Heart left ventricle (tissue), 16 donors: ENCODE measurements around the gene TM2D1. TPM values are rescaled to one million over a fixed set of nuclear protein-coding genes. Genes with fewer than 3 reads are reported as not detected.
"Not testable (repeated sequence)": the region's sequence is repeated elsewhere in the genome, so short reads cannot be mapped to it uniquely, and the experiment has no call there.

Source experiments
- ATAC-seq, 4 donors: fragments of 200-7000 bp; cut with Tn5 transposase; one replicate each; pipeline ENCODE4 v1.9.1; 2020 to 2022; ENCODE audit warnings: moderate library complexity in 4 of 4, mild to moderate bottlenecking in 3 of 4, moderate number of reproducible peaks in 1 of 4
- DNase-seq, 5 donors: peaks; one replicate each; pipeline ENCODE4 v3.0.0-alpha.2; 2020
- H3K27ac ChIP-seq, 12 donors: fragments of 200-600 bp; sonication (generic) in 4 of 12; one replicate each; pipeline versions ENCODE4 v1.5.0 to v1.8.0; 2016 to 2022; ENCODE audit warnings: mild to moderate bottlenecking in 2 of 12
- H3K27me3 ChIP-seq, 9 donors: fragments of 200-600 bp; sonication (generic) in 2 of 9; one replicate each; pipeline versions ENCODE4 v1.5.1 to v1.8.0; 2016 to 2022; ENCODE audit warnings: mild to moderate bottlenecking in 3 of 9
- H3K36me3 ChIP-seq, 9 donors: fragments of 200-600 bp; sonication (generic) in 2 of 9; one replicate each; pipeline versions ENCODE4 v1.5.0 to v1.8.0; 2018 to 2022; ENCODE audit warnings: mild to moderate bottlenecking in 2 of 9
- H3K4me1 ChIP-seq, 12 donors: fragments of 200-600 bp; sonication (generic) in 4 of 12; one replicate each; pipeline versions ENCODE4 v1.5.0 to v1.8.0; 2016 to 2022; ENCODE audit warnings: mild to moderate bottlenecking in 3 of 12
- H3K4me3 ChIP-seq, 12 donors: fragments of 200-600 bp; sonication (generic) in 4 of 12; one replicate each; pipeline versions ENCODE4 v1.5.0 to v1.8.0; 2017 to 2022; ENCODE audit warnings: mild to moderate bottlenecking in 9 of 12, moderate library complexity in 4 of 12
- H3K9me3 ChIP-seq, 12 donors: fragments of 200-600 bp; sonication (generic) in 4 of 12; one replicate each; pipeline versions ENCODE4 v1.5.0 to v1.8.0; 2016 to 2022; ENCODE audit warnings: mild to moderate bottlenecking in 1 of 12
- CTCF ChIP-seq, 12 donors: fragments of 200-600 bp; sonication (generic) in 4 of 12; IDR thresholded peaks; one replicate each; pipeline versions ENCODE4 v1.5.0 to v1.8.0; 2018 to 2022; ENCODE audit warnings: antibody characterized with exemption in 12 of 12, mild to moderate bottlenecking in 5 of 12
- POLR2A ChIP-seq, 2 donors: fragments of 450-650 bp; IDR thresholded peaks; one replicate each; pipeline ENCODE4 v1.6.1; 2017; ENCODE audit warnings: antibody characterized with exemption in 2 of 2, mild to moderate bottlenecking in 2 of 2, moderate library complexity in 2 of 2
- WGBS, 4 donors: extraction: QIAGEN DNeasy Blood & Tissue Kit in 2 of 4; methylation state at CpG; one replicate each; pipeline versions ENCODE4 v1.1.5 to v1.1.7; 2013 to 2018; 5-methylcytosine and 5-hydroxymethylcytosine counted together
- intact Hi-C, 10 donors: fragments of 100-400 bp; cut with DNase I; formaldehyde crosslinking; loops; one replicate each; pipeline versions ENCODE4 v1.11.1 to v1.14.2; 2022
- polyA plus RNA-seq, 2 donors: library from polyadenylated mRNA; stranded (reverse); fragments of 200-250 nt; gene quantifications; one replicate each; pipeline ENCODE4 v1.2.3, GENCODE V29; 2013
- total RNA-seq, 9 donors: library from RNA; depleted of rRNA in 2 of 9; stranded (reverse); fragments of >200 nt in 2 of 9; fragmentation: NEBNext Ultra II Directional in 3 of 9; extraction: Animal tissue kit (Norgen Biotek cat#: 25700) in 3 of 9; gene quantifications; one replicate each; pipeline versions ENCODE4 v1.1.0 to v1.2.4, GENCODE V29; 2016 to 2023
- donor health status: ischemic (EF 13 %, LVEDD 7.1; RV severe dilation, severe dysfunction).
- donor health status: healthy with polysubstance abuse.
- donor health status: DM: no; HTN: yes; CAD: no.
- donor health status: DM: no; HTN: no; CAD: no.
- donor health status: ischemic (EF 25% LVEDD 6.9; RV normal size, moderate dysfunction).
- donor health status: ischemic (EF 25% LVEDD 5.7; RV mildly dilated, moderate dysfunction).
- donor health status: healthy.
- donor health status: DM: yes; HTN: yes; CAD: no.
- donor health status: ischemic (EF 35%, LVEDD 5.7; RV mildly dilated, moderate dysfunction).
- donor health status: nonischemic (EF 11% LVEDD 7.7; RV severe dilation, severe dysfunction).
- donor health status: DM: yes; HTN: yes; CAD: no.
- donor health status: PGD.
- donor health status: ischemic (EF 29% LVEDD 5.4; RV normal size, mild dysfunction).
- donor health status: nonischemic (EF 23%, LVEDD 6.1; RV moderate dilation, normal function).

Gene TM2D1
- total and polyA plus RNA-seq, 11 donors = 10.2 to 44.0 (median 34.4) TPM

- Histone ChIP-seq H3K4me3 (no peak overlapping the region), H3K27me3 (no peaks in the 10 kb centered on the region), H3K4me1 (no peaks in the 10 kb centered on the region), H3K9me3 (no peaks in the 10 kb centered on the region), H3K36me3 (peaks cover 0 to 51% (median 34%) of the 10 kb centered on the region in 9 donors), H3K27ac (no peak overlapping the region)
- intact Hi-C loops = no loop called here
- TF ChIP-seq POLR2A (IDR thresholded peaks at IDR 0.05) (no peak), CTCF (IDR thresholded peaks at IDR 0.05) (no peak)
- DNase-seq (no peak), ATAC-seq (no peak)
- WGBS, 4 donors = 87 to 95% (median 93%) methylated on average over 1 of the region's 1 CpG
These were observed 37.0 kb downstream of the TM2D1 start for GRCh38 chr1:61687901-61688300.

- Histone ChIP-seq H3K27ac (no peak overlapping the region), H3K4me1 (peaks cover 0 to 3% (median 0%) of the 10 kb centered on the region in 12 donors), H3K27me3 (no peaks in the 10 kb centered on the region), H3K9me3 (no peaks in the 10 kb centered on the region), H3K4me3 (no peak overlapping the region), H3K36me3 (peaks cover 0 to 83% (median 62%) of the 10 kb centered on the region in 9 donors)
- 75 to 98% (median 82%) methylated on average over 3 of the region's 3 CpGs for WGBS, 4 donors
- no peak for ATAC-seq
- DNase-seq = no peak
- no peak for TF ChIP-seq CTCF (IDR thresholded peaks at IDR 0.05)
- TF ChIP-seq POLR2A (IDR thresholded peaks at IDR 0.05) = no peak
- intact Hi-C loops = no loop called here
These were observed 42.0 kb downstream of the TM2D1 start for GRCh38 chr1:61682891-61683290.

GRCh38 chr1:61680500-61680899 is 44.4 kb downstream of the TM2D1 start:
- 79 to 93% (median 83%) methylated on average over 2 of the region's 2 CpGs for WGBS, 4 donors
- H3K9me3 ChIP-seq = no peaks in the 10 kb centered on the region
- H3K27me3 ChIP-seq = no peaks in the 10 kb centered on the region
- ATAC-seq (no peak), DNase-seq (no peak)
- H3K4me3 ChIP-seq = no peak overlapping the region
- no peak for TF ChIP-seq CTCF (IDR thresholded peaks at IDR 0.05)
- TF ChIP-seq POLR2A (IDR thresholded peaks at IDR 0.05) = no peak
- peaks cover 0 to 3% (median 0%) of the 10 kb centered on the region in 12 donors for H3K4me1 ChIP-seq
- intact Hi-C loops = no loop called here
- H3K36me3 ChIP-seq = peaks cover 0 to 61% (median 47%) of the 10 kb centered on the region in 9 donors
- no peak overlapping the region for H3K27ac ChIP-seq

- intact Hi-C loops, H3K4me3 ChIP-seq, H3K9me3 ChIP-seq, DNase-seq, ATAC-seq, H3K4me1 ChIP-seq, H3K27me3 ChIP-seq, H3K27ac ChIP-seq: not testable (repeated sequence)
- peaks cover 0 to 36% (median 23%) of the 10 kb centered on the region in 9 donors for H3K36me3 ChIP-seq
- 94 to 100% (median 99%) methylated on average over 2 of the region's 2 CpGs for WGBS, 4 donors
These were observed 48.1 kb downstream of the TM2D1 start for GRCh38 chr1:61676881-61677280.

- intact Hi-C loops = no loop called here
- ATAC-seq (no peak), DNase-seq (no peak)
- Histone ChIP-seq H3K9me3 (no peaks in the 10 kb centered on the region), H3K27ac (no peak overlapping the region), H3K36me3 (peaks cover 0 to 10% (median 0%) of the 10 kb centered on the region in 9 donors), H3K27me3 (no peaks in the 10 kb centered on the region), H3K4me3 (no peak overlapping the region), H3K4me1 (peaks cover 0 to 5% (median 0%) of the 10 kb centered on the region in 12 donors)
- 69 to 86% (median 80%) methylated on average over 3 of the region's 3 CpGs for WGBS, 4 donors
- TF ChIP-seq CTCF (IDR thresholded peaks at IDR 0.05) = no peak
- no peak for TF ChIP-seq POLR2A (IDR thresholded peaks at IDR 0.05)
These were observed 50.7 kb downstream of the TM2D1 start for GRCh38 chr1:61674221-61674620.
